Renal pelvis (tissue), 12 donors: Measurements from ENCODE around the gene SLC19A2. TPM values are rescaled to one million over a fixed set of nuclear protein-coding genes. Genes with fewer than 3 reads are reported as not detected.
"Not testable (repeated sequence)": the region's sequence is repeated elsewhere in the genome, so short reads cannot be mapped to it uniquely, and the experiment has no call there.

ENCODE experiments used
- DNase-seq: peaks from one replicate; pipeline ENCODE4 v3.0.0-alpha.2; 2013
- long read RNA-seq, 16 experiments: transcript quantifications; one replicate each; lab custom pipeline, GENCODE V29; 2026
- polyA plus RNA-seq, 3 donors: library from polyadenylated mRNA; unstranded; fragments of 120-200 nt; gene quantifications; one replicate each; pipeline ENCODE4 v1.2.1, GENCODE V29; 2013; ENCODE audit not compliant: insufficient read length in 3 of 3

Gene SLC19A2, protein sequence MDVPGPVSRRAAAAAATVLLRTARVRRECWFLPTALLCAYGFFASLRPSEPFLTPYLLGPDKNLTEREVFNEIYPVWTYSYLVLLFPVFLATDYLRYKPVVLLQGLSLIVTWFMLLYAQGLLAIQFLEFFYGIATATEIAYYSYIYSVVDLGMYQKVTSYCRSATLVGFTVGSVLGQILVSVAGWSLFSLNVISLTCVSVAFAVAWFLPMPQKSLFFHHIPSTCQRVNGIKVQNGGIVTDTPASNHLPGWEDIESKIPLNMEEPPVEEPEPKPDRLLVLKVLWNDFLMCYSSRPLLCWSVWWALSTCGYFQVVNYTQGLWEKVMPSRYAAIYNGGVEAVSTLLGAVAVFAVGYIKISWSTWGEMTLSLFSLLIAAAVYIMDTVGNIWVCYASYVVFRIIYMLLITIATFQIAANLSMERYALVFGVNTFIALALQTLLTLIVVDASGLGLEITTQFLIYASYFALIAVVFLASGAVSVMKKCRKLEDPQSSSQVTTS
- polyA plus RNA-seq: 10 to 100 TPM; 15.4 to 20.2 (median 20.2) TPM
- long read RNA-seq, donor 1, transcript SLC19A2-201 (6 exons, 3,671 nt): major isoform, 5 of 6 reads
- long read RNA-seq, donor 1, partial matches to known transcripts: 0 of 6 reads
- long read RNA-seq, donor 1, other reads (novel, unspliced or antisense): 0 of 6 reads
- long read RNA-seq, donor 2, partial matches to known transcripts: 0 of 2 reads
- long read RNA-seq, donor 2, other reads (novel, unspliced or antisense): 0 of 2 reads
- long read RNA-seq, donor 3, partial matches to known transcripts: 0 of 2 reads
- long read RNA-seq, donor 3, other reads (novel, unspliced or antisense): 0 of 2 reads
- long read RNA-seq, donor 4, partial matches to known transcripts: 7 of 11 reads
- long read RNA-seq, donor 4, other reads (novel, unspliced or antisense): 0 of 11 reads
- long read RNA-seq, donor 5, partial matches to known transcripts: 0 of 1 reads
- long read RNA-seq, donor 5, other reads (novel, unspliced or antisense): 0 of 1 reads
- long read RNA-seq, donor 6, transcript SLC19A2-201 (6 exons, 3,671 nt): major isoform, 5 of 20 reads
- long read RNA-seq, donor 6, partial matches to known transcripts: 14 of 20 reads
- long read RNA-seq, donor 6, other reads (novel, unspliced or antisense): 0 of 20 reads
- long read RNA-seq, donor 7, partial matches to known transcripts: 0 of 3 reads
- long read RNA-seq, donor 7, other reads (novel, unspliced or antisense): 0 of 3 reads
- long read RNA-seq, donor 8, partial matches to known transcripts: 0 of 1 reads
- long read RNA-seq, donor 8, other reads (novel, unspliced or antisense): 0 of 1 reads
- long read RNA-seq, donor 9, partial matches to known transcripts: 5 of 7 reads
- long read RNA-seq, donor 9, other reads (novel, unspliced or antisense): 0 of 7 reads
- long read RNA-seq, donor 10, partial matches to known transcripts: 6 of 8 reads
- long read RNA-seq, donor 10, other reads (novel, unspliced or antisense): 0 of 8 reads
- long read RNA-seq, donor 11, partial matches to known transcripts: 0 of 2 reads
- long read RNA-seq, donor 11, other reads (novel, unspliced or antisense): 0 of 2 reads
- long read RNA-seq, donor 12, partial matches to known transcripts: 8 of 11 reads
- long read RNA-seq, donor 12, other reads (novel, unspliced or antisense): 0 of 11 reads
- long read RNA-seq, donor 13, partial matches to known transcripts: 0 of 2 reads
- long read RNA-seq, donor 13, other reads (novel, unspliced or antisense): 0 of 2 reads
- long read RNA-seq, donor 14: 0 reads
- long read RNA-seq, donor 15, partial matches to known transcripts: 7 of 10 reads
- long read RNA-seq, donor 15, other reads (novel, unspliced or antisense): 0 of 10 reads
- long read RNA-seq, donor 16, partial matches to known transcripts: 0 of 3 reads
- long read RNA-seq, donor 16, other reads (novel, unspliced or antisense): 0 of 3 reads

DNA sequence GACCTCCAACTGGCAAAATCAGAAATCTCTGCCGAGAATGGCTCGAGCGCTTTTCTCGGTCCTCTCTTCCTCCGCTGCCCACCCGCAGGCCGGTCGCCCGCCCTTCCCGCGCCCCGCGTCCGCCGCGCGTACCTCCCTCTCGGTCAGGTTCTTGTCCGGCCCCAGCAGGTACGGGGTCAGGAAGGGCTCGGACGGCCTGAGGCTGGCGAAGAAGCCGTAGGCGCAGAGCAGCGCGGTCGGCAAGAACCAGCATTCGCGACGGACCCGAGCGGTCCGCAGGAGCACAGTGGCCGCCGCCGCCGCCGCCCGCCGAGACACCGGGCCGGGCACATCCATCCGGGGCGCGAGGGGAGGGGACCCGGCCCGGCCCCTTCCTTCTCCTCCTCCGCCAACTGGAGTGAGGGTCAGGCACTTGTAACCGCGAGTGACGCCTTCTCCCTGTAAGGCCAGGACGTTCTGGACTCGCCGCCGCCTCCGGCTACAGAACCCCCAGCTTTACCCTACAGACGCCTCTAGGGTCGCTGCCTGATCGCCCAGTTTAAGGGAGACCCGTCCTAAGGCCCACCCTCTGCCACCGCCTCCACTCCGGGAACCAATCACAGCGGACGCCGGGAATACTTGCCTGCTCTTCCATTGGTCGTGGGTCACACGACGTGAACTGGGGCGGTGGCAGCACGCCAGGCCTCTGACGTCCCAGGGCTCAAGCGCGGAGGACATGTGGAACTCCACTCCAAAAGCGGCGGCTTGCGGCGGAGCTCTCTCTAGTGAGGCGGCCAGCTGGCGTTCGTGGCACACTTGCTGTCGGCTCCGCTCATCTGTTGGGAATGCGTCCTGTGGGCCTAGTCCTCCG is at the start of gene SLC19A2:
Gene SLC19A2 (minus strand): TSS at position 514 of the 850 bp plus-strand sequence. CDS start 178 bp downstream, at position 336.
- peak; percentile 99 for DNase-seq

DNA sequence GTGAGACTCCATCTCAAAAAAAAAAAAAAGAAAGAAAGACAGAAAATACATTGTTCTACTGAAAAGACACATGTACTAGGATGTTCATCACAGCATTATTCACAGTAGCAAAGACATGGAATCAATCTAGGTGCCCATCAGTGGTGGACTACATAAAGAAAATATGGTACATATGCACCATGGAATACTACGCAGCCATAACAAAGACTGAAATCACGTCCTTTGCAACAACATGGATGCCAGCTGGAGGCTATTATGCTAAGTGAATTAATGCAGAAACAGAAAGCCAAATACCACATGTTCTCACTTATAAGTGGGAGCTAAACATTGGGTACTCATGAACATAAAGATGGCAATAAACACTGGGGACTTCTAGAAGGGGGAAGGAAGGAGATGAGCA is 48.9 kb upstream of the SLC19A2 start:
- DNase-seq: no peak

DNA sequence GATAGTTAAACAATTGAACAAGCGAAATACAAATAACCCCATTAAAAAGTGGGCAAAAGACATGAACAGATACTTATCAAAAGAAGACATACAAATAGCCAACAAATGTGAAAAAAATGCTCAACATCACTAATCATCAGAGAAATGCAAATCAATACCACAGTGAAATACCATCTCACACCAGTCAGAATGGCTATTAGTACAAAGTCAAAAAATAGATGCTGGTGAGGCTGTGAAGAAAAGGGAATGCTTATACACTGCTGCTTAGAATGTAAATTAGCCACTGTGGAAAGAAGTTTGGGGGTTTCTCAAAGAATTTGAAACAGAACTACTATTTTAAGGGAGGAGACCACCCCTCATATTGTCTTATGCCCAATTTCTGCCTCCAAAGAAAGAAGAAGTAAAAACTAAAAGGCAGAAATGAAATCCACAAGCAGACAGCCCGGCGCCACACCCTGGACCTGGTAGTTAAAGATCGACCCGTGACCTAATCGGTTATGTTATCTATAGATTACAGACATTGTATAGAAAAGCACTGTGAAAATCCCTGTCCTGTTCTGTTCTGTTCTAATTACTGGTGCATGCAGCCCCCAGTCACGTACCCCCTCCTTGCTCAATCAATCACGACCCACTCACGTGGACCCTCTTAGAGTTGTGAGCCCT is 47.9 kb upstream of the SLC19A2 start:
- not testable (repeated sequence) for DNase-seq

DNA sequence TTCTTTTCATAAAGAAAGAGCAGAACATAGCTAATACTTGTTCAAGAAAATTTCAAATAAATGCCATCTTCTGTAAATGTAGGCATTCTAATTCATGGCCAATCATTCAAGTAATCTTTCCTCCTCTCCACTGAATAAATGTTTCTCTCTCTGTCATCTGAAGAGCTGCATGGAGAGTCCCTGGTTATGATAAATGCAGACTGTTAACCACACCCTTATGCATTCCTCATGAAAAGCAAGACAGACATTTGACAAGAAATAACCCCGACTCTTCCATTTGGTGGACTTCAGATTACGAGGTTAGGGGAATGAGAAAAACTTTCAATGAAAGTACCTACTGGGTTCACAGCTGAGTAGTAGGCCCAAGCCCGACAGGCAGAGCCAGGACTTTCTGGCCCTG is 44.7 kb upstream of the SLC19A2 start:
- no peak for DNase-seq

DNA sequence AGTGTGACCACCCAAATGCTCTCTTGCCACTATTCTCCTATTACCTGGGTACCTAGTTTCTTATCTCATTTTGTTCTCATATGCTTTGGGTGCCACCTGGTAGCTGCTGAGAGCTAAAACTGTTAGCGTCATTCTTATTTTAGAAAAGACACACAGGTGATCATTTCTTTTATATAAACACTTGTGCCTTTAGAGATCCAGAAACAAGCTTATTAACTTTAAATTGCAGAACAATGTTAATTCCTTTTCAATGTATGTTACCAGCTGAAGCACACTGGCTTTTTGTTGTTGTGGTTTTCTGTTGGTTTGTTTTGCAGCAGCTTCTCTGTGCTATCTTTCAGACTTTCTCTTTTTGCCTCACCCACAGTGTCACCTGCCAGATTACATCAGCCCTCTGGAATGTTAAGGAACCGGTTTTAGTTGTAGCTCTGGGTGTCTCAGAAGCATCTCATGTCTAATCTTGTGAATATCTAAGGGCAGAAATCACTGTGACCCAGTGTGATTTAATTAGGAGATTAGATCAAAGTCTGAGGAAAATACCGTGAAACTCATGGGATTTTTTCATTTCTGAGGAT is 43.4 kb upstream of the SLC19A2 start:
- peak; percentile 48 for DNase-seq

DNA sequence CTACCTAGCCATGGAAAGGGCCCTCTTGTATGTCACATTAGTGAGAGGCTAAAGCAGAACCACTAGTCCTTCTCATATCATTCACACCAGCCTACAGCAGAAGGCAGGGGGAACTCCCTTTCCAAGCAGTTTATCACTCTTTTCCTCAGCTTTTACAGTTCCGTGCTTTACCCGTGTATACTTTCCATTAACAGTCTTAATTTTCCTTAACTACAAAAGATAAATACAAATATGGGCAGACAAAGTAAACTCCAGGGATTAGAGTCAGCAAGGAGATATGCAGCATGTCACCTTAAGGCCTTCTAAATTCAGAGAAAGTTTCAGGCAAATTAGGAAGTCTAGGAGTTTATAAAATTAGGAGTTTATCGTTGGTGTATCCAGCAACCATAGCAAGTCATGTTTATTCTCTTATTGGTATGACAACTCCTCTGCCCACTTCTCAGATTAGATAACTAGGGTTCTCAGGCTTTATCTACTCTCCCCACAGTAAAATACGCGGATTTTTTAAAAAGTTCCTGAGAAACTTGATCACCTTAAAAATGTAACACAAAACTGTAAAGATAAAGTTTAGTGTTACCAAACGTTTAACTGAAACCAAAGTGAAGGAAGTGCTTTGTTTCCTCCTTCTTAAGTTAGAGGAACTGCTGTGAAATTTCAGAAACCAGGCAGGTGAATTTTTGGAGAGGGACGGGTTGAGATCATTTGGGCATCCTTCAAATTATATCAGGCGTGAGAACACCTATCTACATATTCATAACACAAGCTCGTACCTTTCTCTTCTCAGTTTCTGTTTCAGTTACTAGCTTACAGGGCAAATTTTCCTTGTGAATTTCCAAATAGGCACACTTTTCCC is 42.7 kb upstream of the SLC19A2 start:
- DNase-seq: no peak

DNA sequence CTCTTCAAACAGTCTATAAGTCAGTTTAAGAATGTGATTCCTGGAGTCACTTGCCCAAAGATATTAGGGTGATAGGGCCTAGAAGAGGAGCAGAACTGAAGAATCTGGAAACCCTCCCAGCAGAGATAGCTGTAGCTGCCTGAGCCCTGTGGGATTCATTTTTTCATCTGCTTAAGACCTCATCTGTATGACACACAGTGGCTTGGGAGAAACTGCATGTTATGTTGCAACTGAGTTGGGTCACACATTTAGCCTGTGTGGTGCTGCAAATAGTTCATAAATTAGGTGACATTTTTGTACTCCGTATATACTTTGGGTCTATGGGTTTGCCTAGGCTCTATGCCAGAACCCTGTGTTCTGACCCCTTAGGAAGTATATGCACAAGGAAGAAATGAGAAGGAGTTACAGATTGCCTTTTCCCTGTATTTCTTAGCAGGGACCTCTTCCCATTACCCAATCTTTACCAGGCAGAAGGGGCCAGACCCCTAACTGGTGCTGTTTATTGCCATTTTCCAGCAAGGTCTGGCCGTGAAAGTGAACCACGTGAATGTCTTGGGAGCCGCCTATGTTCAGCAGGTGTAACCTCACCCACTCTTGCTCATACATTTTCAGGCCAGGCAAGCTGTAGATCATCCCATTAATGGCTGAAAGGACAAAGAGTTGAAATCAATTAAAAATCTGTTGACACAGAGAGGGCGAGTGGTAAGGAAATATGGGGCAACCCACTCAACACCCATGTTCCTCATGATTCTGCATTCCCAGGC is 41.9 kb upstream of the SLC19A2 start:
- no peak for DNase-seq

DNA sequence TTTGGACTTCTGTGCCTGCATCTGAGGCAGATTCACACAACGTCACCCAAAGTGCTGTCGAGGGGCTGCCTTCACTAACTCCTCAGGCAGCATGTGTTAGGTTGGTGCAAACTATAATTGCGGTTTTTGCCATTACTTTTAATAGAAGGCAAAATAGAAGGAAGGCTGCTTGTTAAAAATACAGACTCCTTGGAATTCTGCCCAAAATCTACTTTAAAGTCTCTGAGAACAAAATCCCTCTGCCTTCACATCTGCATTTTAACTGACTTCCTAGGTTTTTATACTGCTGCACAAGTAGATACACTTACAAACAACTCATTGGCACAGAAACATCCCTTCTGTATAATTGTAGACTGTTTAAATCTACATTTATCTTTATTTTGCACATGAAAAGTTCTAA is 41.3 kb upstream of the SLC19A2 start:
- no peak for DNase-seq

DNA sequence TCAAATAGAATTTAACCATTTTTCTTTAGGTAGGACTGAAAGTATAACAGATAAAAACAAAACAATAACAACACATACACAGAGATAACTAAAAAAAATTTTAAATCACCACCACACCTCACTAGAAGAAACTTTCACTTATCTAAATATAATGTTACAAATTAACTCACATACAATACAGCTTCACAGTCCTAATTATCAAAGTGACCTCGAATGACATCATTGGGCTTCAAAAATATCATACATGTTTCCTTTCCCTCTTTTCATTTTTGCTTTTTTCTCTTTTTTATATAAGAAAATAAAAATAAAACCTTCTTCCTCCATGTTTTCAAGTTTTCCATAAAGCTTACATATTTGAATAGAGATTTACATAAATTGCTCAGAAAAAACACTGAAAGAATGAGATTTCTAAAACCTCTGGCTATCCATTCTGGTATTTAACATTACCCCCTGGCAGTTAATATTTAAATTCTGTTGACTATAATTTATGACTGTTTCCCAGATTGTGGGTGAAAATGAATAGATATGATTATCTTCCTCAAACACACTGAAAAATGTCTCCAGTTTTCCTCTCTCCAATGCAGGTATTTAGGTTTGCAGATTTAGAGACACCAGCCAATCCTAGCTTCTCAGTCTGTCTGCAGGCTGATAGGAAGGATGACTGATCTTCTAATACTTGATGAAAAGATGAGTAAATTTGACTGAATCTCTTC is 40.5 kb upstream of the SLC19A2 start:
- DNase-seq: no peak

DNA sequence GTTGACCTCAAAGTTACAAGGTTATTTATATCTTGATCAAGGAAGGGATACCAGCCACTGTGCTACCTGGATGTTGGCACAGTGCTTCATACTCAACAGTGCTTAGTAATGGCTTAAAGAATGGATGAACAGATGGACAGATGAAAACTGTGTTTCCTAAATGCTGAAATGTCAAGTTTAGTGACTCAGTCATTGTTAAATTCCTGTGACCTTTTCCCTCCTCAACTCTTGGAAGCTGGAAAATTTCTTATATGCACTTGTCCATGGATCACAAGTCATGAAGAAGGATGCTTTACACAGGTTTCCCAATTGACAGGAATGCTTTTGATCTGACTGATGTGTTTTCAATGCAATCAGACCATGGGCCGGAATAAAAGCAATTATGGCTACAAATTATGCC is 39.6 kb upstream of the SLC19A2 start:
- DNase-seq: no peak

DNA sequence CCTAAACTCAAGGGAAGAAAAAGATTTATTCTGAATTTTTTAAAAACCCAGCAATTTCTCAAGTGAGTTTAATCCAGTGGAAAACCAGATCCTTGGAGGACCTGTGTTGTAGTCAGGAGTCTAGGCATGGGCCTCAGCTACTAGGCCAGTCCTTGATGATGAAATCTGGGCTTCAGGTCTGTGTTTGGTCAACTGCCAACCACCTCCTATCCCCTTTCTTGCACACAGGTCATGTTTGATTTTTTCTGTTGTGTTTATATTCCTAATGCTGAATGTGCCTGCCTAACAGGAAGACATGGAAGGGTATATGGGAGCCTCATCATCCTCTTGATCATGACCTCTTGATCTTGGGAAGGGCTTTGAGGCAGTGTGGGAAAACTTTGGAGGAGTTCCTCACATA is 38.2 kb upstream of the SLC19A2 start:
- no peak for DNase-seq

DNA sequence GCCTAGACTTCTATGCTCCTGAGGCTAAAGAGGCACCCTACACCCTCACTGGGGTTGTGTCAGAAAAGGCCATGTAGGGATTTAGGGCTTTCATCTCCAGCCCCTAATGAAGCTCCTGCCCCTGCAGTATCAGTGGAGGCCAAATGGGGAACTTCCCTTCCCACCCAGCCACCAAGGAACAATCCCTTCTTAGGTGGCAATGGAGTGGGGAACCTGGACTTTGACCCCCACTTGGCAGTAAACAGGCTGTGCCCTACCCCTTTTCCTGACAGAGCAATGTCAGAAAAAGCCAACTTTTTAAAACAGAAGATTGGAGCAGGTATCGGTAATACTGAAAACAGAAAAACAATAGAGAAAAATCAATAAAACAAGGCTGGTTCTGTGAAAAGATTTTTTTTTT is 35.5 kb upstream of the SLC19A2 start:
- no peak for DNase-seq

DNA sequence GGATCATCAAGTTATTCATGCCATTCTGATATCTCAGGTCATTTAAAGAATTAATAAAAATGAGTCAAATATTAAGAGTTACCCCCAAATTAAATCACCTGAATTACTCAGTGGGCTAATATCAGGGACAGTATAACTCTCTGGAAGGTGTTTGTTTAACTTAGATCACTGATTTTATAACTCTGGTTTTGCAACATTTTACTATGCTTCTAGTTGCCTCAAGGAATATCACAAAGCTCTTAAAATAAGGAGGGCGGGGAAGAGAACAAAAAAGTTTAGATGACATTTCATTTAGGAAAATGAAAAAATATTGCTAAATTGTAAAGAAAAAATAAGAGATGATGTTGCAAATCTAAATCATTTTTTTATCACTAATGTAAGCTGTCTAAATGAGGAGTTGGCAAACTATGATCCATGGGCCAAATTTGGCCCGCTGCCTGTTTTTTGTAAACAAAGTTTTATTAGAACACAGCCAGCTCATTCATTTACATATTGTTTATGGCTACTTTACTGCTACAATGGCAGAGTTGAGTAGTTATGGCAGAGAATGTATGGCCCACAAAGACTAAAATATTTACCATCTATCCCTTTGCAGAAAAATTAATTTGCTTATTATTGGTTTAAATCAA is 31.9 kb upstream of the SLC19A2 start:
- DNase-seq: no peak

DNA sequence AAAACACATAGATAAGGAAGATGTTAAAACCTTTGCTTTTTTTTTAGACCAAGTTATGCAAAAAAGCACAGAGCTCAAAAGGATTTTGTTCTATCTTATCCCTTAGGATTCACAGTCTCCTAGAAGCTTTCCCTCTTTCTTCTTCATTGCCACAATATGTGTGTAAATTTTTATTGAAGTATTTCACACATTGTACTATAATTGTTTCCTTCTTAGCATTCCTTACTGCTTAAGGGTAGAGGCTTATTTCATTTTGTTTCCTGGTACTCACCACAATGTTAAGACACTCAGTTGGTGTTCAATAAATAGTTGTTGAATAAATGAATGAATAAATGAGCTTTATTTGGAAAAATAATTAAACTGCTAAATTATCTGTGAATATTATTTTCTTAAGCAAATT is 29.9 kb upstream of the SLC19A2 start:
- no peak for DNase-seq

DNA sequence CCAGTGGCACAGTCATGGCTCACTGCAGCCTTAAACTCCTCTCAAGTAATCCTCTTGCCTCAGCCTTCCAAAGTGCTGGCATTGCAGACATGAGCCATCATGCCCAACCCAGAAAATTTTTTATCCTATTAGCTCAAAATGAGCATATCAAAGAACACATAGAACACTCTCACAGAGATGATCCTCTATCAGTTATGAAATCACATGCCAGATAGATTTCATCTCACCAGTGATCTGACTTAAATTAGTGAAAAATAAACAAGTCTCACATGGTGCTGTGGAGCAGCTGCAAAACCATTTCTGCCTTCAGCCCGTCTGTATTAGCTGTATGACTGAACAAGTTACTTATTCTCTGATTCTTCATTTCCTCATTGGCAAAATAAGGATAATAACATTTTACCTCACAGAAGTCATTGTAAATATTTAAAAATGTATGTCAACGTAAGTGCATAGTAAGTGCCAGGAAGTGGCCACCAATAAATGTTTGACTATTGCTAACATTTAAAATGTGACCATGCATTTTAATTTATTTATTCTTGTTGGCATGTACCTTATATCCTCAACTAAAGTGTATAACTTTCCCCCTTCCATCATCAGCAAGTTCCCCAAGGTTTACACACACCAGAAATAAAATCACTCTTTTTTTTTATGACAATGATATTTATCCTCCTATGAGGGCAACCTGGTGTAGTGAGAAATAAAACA is 29.0 kb upstream of the SLC19A2 start:
- no peak for DNase-seq
